ENCODE measurements around the gene PYGB. TPM values are rescaled to one million over a fixed set of nuclear protein-coding genes. Genes with fewer than 3 reads are reported as not detected.

PYGB gene
- total RNA-seq, 2 donors from 2014 or later = 34.8 to 42.8 TPM

DNA sequence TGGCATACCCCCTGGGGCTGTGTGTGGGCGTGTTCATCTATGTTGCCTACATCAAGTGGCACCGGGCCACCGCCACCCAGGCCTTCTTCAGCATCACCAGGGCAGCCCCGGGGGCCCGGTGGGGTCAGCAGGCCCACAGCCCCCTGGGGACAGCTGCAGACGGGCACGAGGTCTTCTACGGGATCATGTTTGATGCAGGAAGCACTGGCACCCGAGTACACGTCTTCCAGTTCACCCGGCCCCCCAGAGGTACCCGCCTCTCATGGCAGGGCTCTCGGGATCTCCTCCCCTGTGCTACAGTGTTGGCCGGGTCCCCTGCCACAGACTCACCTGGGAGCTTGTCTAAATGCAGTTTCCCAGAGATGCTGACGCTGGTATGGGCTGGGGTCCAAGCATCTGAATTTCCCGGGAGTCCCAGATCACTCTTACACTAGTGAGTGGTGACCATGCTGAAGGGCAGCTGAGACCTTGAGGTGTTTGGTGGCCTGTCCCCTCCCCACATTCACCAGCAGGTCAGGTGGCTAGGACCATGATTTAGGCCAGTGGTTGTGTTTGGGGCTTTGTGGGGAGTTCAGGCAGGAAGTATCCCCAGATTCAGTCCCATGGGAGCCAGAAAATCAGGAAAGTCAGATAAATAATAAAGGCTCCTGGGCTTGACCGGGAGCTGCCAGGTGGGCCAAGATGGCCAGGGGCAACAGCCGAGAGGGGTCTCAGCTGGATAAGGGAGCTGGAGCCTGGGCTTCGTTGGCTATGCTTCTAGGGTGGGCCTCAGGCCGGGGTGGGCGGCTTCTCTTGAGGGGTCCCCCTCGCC lies 40.5 kb upstream of the PYGB start:
- intact Hi-C loops (cut with DNase I) = no loop called here
- H3K27me3 ChIP-seq = no peaks in the 10 kb centered on the region
- DNase-seq (peak in 1 of 4 donors; percentile 11), ATAC-seq (no peak)
- WGBS, 2 donors = 59 to 86% methylated on average over 9 to 22 of the region's 22 CpGs
- H3K4me1 ChIP-seq = peaks cover 16% of the 10 kb centered on the region
- H3K4me3 ChIP-seq = no peak overlapping the region
- no peaks in the 10 kb centered on the region for H3K9me3 ChIP-seq
- H3K27ac ChIP-seq = peak overlapping the region in 3 of 4 donors; percentile 3 to 60 (median 55)
- TF ChIP-seq POLR2A (IDR thresholded peaks at IDR 0.05) = no peak
- TF ChIP-seq, protein P1, sequence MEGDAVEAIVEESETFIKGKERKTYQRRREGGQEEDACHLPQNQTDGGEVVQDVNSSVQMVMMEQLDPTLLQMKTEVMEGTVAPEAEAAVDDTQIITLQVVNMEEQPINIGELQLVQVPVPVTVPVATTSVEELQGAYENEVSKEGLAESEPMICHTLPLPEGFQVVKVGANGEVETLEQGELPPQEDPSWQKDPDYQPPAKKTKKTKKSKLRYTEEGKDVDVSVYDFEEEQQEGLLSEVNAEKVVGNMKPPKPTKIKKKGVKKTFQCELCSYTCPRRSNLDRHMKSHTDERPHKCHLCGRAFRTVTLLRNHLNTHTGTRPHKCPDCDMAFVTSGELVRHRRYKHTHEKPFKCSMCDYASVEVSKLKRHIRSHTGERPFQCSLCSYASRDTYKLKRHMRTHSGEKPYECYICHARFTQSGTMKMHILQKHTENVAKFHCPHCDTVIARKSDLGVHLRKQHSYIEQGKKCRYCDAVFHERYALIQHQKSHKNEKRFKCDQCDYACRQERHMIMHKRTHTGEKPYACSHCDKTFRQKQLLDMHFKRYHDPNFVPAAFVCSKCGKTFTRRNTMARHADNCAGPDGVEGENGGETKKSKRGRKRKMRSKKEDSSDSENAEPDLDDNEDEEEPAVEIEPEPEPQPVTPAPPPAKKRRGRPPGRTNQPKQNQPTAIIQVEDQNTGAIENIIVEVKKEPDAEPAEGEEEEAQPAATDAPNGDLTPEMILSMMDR (IDR thresholded peaks at IDR 0.05) = no peak
- peaks cover 0 to 13% of the 10 kb centered on the region in 2 donors for H3K36me3 ChIP-seq (replicated peaks in 1 of 2; ENCODE audit: insufficient read depth in 1 of 2, low read depth in 2 of 2)

DNA sequence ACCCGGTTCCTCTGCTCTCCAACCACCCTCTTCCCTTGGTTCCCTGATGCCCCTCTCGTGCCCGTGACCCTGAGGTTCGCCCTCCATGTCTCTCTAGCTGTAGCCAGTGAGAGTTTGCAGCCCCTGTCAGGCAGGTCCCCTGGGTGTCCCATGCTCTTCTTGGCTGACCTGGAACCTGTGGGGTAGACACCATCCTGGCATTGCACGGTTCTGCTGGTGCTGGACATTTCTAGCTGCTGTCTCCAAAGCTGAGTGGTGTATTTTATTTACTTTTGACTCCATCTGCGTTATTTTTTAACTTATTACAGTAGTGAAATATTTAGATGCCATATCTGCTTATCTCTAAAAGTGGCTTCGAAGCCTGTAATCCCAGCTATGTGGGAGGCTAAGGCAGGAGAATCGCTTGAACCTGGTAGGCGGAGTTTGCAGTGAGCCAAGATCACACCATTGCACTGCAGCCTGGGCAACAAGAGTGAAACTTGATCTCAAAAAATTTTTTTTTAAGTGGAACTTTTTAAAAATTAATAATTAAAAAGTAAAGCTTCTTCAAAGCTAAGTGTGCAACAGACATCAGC lies 39.8 kb upstream of the PYGB start:
- Histone ChIP-seq H3K9me3 (no peaks in the 10 kb centered on the region), H3K27me3 (no peaks in the 10 kb centered on the region), H3K4me1 (peaks cover 16% of the 10 kb centered on the region), H3K27ac (peak overlapping the region in 3 of 4 donors; percentile 3 to 60 (median 55)), H3K4me3 (no peak overlapping the region), H3K36me3 (replicated peaks in 1 of 2; ENCODE audit: insufficient read depth in 1 of 2, low read depth in 2 of 2) (peaks cover 0 to 14% of the 10 kb centered on the region in 2 donors)
- 50 to 57% methylated on average over 6 to 8 of the region's 9 CpGs for WGBS, 2 donors
- no peak for TF ChIP-seq POLR2A (IDR thresholded peaks at IDR 0.05)
- TF ChIP-seq, protein P1 (IDR thresholded peaks at IDR 0.05) = no peak
- peak; percentile 54 for ATAC-seq
- intact Hi-C loops (cut with DNase I) = no loop called here
- peak in 2 of 4 donors; percentile 11 to 33 for DNase-seq

DNA sequence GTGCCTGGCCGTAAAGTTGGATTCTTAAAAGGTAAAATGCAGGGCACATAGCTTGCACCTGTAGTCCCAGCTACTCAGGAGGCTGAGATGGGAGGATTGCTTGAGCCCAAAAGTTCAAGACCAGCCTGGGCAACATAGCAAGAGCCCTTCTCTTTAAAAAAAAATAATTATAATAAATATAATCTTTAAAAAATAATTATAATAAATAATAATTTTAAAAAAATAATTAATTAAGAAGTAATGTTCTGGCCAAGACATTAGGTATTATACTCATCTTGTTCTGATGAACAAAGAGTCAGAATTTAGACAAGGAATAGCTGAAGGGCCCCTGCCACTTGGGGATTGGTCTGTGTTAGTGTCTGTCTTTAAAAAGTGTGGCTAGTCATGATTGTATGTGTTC lies 38.5 kb upstream of the PYGB start:
- H3K36me3 ChIP-seq (replicated peaks in 1 of 2; ENCODE audit: insufficient read depth in 1 of 2, low read depth in 2 of 2) = peaks cover 0 to 21% of the 10 kb centered on the region in 2 donors

DNA sequence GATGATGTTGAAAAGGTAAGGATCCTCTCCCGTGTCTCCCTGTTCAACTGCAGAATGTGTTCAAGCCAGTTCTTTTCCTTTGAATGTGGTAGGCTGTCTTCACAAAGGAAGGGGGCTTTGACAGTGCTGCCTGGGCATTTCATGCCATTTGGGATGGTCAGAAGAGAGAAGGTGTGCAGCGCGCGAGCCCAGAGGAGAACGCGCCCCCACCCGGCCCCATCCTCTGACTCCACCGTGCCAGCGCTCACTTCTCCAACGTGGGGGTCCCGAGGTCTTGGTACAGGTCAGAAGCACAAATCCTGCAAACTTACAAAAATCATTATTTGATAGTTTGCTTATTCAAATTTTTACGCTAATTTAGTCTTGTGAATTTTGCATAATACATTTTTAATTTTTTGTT lies 38.0 kb upstream of the PYGB start:
- ATAC-seq (no peak), DNase-seq (peak in 1 of 4 donors; percentile 2)
- H3K4me3 ChIP-seq = no peak overlapping the region
- TF ChIP-seq, protein P1 (IDR thresholded peaks at IDR 0.05) = no peak
- TF ChIP-seq POLR2A (IDR thresholded peaks at IDR 0.05) = no peak
- peaks cover 0 to 26% of the 10 kb centered on the region in 2 donors for H3K36me3 ChIP-seq (replicated peaks in 1 of 2; ENCODE audit: insufficient read depth in 1 of 2, low read depth in 2 of 2)
- no peak overlapping the region for H3K27ac ChIP-seq
- 90 to 94% methylated on average over 12 of the region's 12 CpGs for WGBS, 2 donors
- H3K27me3 ChIP-seq = no peaks in the 10 kb centered on the region
- H3K9me3 ChIP-seq = no peaks in the 10 kb centered on the region
- intact Hi-C loops (cut with DNase I) = no loop called here
- peaks cover 16% of the 10 kb centered on the region for H3K4me1 ChIP-seq

More for the DNA sequence above, 38.5 kb upstream of the PYGB start:
- Histone ChIP-seq H3K27ac (no peak overlapping the region), H3K9me3 (no peaks in the 10 kb centered on the region), H3K4me1 (peaks cover 16% of the 10 kb centered on the region), H3K4me3 (no peak overlapping the region), H3K27me3 (no peaks in the 10 kb centered on the region)
- ATAC-seq (no peak), DNase-seq (peak in 1 of 4 donors; percentile 2)
- intact Hi-C loops (cut with DNase I) = no loop called here
- 89 to 93% methylated on average over 1 of the region's 1 CpG for WGBS, 2 donors
- TF ChIP-seq POLR2A (IDR thresholded peaks at IDR 0.05) = no peak
- TF ChIP-seq, protein P1 (IDR thresholded peaks at IDR 0.05) = no peak

Measured in body of pancreas (tissue), 4 donors.